Calu3 (cell line): ENCODE data around the gene DLX3. TPM values are rescaled to one million over a fixed set of nuclear protein-coding genes. Genes with fewer than 3 reads are reported as not detected.
A peak's percentile ranks its signal among the peaks of the same experiment; 100 is the strongest.

ENCODE experiments used
- BruUV-seq: library from RNA; stranded (reverse); fragments of 400-500 nt; replicated peaks from 2 replicates; lab custom pipeline; 2021; lab: Mats Ljungman, UMichigan
- CTCF ChIA-PET: fragments of 300-600 bp; sonication (Branson Sonifier 250); formaldehyde crosslinking; loops from one replicate; lab custom pipeline; 2022; ENCODE audit warnings: antibody characterized with exemption; lab: Charles Lee
- DNase-seq: peaks from one replicate; pipeline ENCODE4 v3.0.0; 2022
- H3K27ac Mint-ChIP-seq: one replicate; pipeline ENCODE4 v1.8.0; 2022; ENCODE audit warnings: mixed read lengths; ENCODE audit not compliant: unreplicated experiment
- H3K27me3 Mint-ChIP-seq: one replicate; pipeline ENCODE4 v1.8.0; 2022; ENCODE audit warnings: mixed read lengths; ENCODE audit not compliant: unreplicated experiment
- H3K36me3 Mint-ChIP-seq: one replicate; pipeline ENCODE4 v1.8.0; 2022; ENCODE audit warnings: mild to moderate bottlenecking, moderate library complexity, mixed read lengths; ENCODE audit not compliant: insufficient read depth, unreplicated experiment
- H3K4me1 Mint-ChIP-seq: one replicate; pipeline ENCODE4 v1.8.0; 2022; ENCODE audit warnings: mild to moderate bottlenecking, low read depth, mixed read lengths; ENCODE audit not compliant: unreplicated experiment
- H3K4me3 Mint-ChIP-seq: one replicate; pipeline ENCODE4 v1.8.0; 2022; ENCODE audit warnings: mild to moderate bottlenecking, low read depth, moderate library complexity, mixed read lengths; ENCODE audit not compliant: unreplicated experiment
- H3K9me3 Mint-ChIP-seq: one replicate; pipeline ENCODE4 v1.8.0; 2022; ENCODE audit warnings: low read depth, mixed read lengths; ENCODE audit not compliant: unreplicated experiment
- intact Hi-C: fragments of 100-400 bp; cut with micrococcal nuclease; formaldehyde crosslinking; loops from one replicate; pipeline ENCODE4 v1.10.0; 2022; ENCODE audit not compliant: unreplicated experiment
- total RNA-seq: library from RNA; stranded (reverse); gene quantifications from 2 replicates; pipeline ENCODE4 v1.2.3, GENCODE V29; 2022
- TF ChIP-seq, protein P1 (sequence below): fragments of 200-600 bp; IDR thresholded peaks from one replicate; pipeline ENCODE4 v1.8.0; 2022; ENCODE audit warnings: antibody characterized with exemption; ENCODE audit not compliant: unreplicated experiment

DLX3 gene
- total RNA-seq, 1 experiment from 2014 or later = not detected

- Mint-ChIP-seq H3K9me3 (no peaks in the 10 kb centered on the region), H3K4me1 (peaks cover 33% of the 10 kb centered on the region), H3K36me3 (peaks cover 12% of the 10 kb centered on the region), H3K27me3 (peaks cover 84% of the 10 kb centered on the region), H3K27ac (peak overlapping the region; percentile 9), H3K4me3 (peak overlapping the region; percentile 57)
- CTCF ChIA-PET = interaction anchor here (0.6 to 5.9 kb wide), 27 partner anchors 11 to 427 kb away, joined by 3 to 123 read pairs (median 4); partner anchors contain the start of genes ITGA3 and KAT7
- intact Hi-C loops = loop anchor here (5.0 kb wide), 2 partner anchors 289 to 429 kb away; partner anchors contain the start of gene SLC35B1
- TF ChIP-seq, protein P1, sequence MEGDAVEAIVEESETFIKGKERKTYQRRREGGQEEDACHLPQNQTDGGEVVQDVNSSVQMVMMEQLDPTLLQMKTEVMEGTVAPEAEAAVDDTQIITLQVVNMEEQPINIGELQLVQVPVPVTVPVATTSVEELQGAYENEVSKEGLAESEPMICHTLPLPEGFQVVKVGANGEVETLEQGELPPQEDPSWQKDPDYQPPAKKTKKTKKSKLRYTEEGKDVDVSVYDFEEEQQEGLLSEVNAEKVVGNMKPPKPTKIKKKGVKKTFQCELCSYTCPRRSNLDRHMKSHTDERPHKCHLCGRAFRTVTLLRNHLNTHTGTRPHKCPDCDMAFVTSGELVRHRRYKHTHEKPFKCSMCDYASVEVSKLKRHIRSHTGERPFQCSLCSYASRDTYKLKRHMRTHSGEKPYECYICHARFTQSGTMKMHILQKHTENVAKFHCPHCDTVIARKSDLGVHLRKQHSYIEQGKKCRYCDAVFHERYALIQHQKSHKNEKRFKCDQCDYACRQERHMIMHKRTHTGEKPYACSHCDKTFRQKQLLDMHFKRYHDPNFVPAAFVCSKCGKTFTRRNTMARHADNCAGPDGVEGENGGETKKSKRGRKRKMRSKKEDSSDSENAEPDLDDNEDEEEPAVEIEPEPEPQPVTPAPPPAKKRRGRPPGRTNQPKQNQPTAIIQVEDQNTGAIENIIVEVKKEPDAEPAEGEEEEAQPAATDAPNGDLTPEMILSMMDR = peak; percentile 98
- BruUV-seq = no TSS peak
- DNase-seq = peak; percentile 85
Observed at GRCh38 chr17:49996495-49997300, 1.7 kb upstream of the DLX3 start.

- H3K9me3 Mint-ChIP-seq = no peaks in the 10 kb centered on the region
- TF ChIP-seq, protein P1 = no peak
- no TSS peak for BruUV-seq
- peak overlapping the region; percentile 9 for H3K27ac Mint-ChIP-seq
- H3K4me1 Mint-ChIP-seq = peaks cover 33% of the 10 kb centered on the region
- peaks cover 84% of the 10 kb centered on the region for H3K27me3 Mint-ChIP-seq
- no peak for DNase-seq
- peaks cover 12% of the 10 kb centered on the region for H3K36me3 Mint-ChIP-seq
- peak overlapping the region; percentile 57 for H3K4me3 Mint-ChIP-seq
- intact Hi-C loops = loop anchor here (5.0 kb wide), 2 partner anchors 289 to 429 kb away; partner anchors contain the start of gene SLC35B1
- CTCF ChIA-PET = interaction anchor here (0.6 to 5.9 kb wide), 20 partner anchors 10 to 290 kb away, joined by 3 to 123 read pairs (median 4); partner anchors contain the start of gene KAT7
Observed at GRCh38 chr17:49996121-49996494, 1.1 kb upstream of the DLX3 start.

GRCh38 chr17:49994085-49995054, 654 bp downstream of the DLX3 start:
- peaks cover 33% of the 10 kb centered on the region for H3K4me1 Mint-ChIP-seq
- H3K27me3 Mint-ChIP-seq = peaks cover 84% of the 10 kb centered on the region
- intact Hi-C loops = loop anchor here (1.0 to 5.0 kb wide), 4 partner anchors 42 to 427 kb away; partner anchors contain the start of gene SLC35B1
- no peak for DNase-seq
- H3K36me3 Mint-ChIP-seq = peaks cover 12% of the 10 kb centered on the region
- CTCF ChIA-PET = interaction anchor here (0.5 to 5.9 kb wide), 17 partner anchors 12 to 313 kb away, joined by 3 to 123 read pairs (median 4); no protein-coding TSS in a partner anchor
- TF ChIP-seq, protein P1 = no peak
- BruUV-seq = no TSS peak
- H3K4me3 Mint-ChIP-seq = peak overlapping the region; percentile 57
- H3K9me3 Mint-ChIP-seq = no peaks in the 10 kb centered on the region
- peak overlapping the region; percentile 2 for H3K27ac Mint-ChIP-seq
